ENCODE data around the gene ZFP57.

DNA sequence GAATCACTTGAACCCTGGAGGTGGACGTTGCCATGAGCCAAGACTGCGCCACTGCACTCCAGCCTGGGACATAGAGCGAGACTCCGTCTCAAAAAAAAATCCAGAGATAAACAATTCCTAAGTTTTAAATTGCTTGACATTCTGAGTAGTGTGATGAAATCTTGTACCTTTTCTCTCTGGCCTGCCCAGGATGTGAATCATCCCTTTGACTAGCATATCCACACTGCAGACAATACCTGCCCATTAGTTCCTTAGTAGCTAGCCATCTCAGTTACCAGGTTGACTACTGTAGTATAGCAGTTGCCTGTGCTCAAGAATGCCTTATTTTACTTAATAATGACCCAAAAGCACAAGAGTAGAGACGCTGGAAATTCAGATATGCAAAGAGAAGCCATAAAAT lies 2.8 kb downstream of the ZFP57 start:
- TF ChIP-seq, protein P1, sequence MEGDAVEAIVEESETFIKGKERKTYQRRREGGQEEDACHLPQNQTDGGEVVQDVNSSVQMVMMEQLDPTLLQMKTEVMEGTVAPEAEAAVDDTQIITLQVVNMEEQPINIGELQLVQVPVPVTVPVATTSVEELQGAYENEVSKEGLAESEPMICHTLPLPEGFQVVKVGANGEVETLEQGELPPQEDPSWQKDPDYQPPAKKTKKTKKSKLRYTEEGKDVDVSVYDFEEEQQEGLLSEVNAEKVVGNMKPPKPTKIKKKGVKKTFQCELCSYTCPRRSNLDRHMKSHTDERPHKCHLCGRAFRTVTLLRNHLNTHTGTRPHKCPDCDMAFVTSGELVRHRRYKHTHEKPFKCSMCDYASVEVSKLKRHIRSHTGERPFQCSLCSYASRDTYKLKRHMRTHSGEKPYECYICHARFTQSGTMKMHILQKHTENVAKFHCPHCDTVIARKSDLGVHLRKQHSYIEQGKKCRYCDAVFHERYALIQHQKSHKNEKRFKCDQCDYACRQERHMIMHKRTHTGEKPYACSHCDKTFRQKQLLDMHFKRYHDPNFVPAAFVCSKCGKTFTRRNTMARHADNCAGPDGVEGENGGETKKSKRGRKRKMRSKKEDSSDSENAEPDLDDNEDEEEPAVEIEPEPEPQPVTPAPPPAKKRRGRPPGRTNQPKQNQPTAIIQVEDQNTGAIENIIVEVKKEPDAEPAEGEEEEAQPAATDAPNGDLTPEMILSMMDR (IDR thresholded peaks at IDR 0.05), result no peak
- TF ChIP-seq POLR2A (IDR thresholded peaks at IDR 0.05) (no peak), POLR2AphosphoS5 (IDR thresholded peaks at IDR 0.05) (no peak)
